Esophagus muscularis mucosa (tissue), 4 donors: ENCODE measurements around the gene KLF17. TPM values are rescaled to one million over a fixed set of nuclear protein-coding genes. Genes with fewer than 3 reads are reported as not detected.

Source experiments
- DNase-seq: peaks from one replicate; pipeline ENCODE4 v3.0.0-alpha.2; 2017; ENCODE audit errors: extremely low spot score
- H3K27ac ChIP-seq, 4 donors: fragments of 200-600 bp; sonication (generic); replicated peaks in 1 of 4; 1 replicate in 3 of 4; 2 replicates in 1 of 4; pipeline ENCODE4 v1.5.1; 2016 to 2019; ENCODE audit warnings: mild to moderate bottlenecking in 1 of 4
- H3K27me3 ChIP-seq, 4 donors: fragments of 200-600 bp; sonication (generic); one replicate each; pipeline versions ENCODE4 v1.5.1 to v1.6.0; 2016 to 2019
- H3K36me3 ChIP-seq, 4 donors: fragments of 200-600 bp; sonication (generic); one replicate each; pipeline ENCODE4 v1.5.1; 2016 to 2019
- H3K4me1 ChIP-seq, 4 donors: fragments of 200-600 bp; sonication (generic); one replicate each; pipeline ENCODE4 v1.5.1; 2016 to 2019
- H3K4me3 ChIP-seq, 4 donors: fragments of 200-600 bp; sonication (generic); 1 replicate in 2 of 4; 2 replicates in 2 of 4; pipeline ENCODE4 v1.5.1; 2016 to 2019; ENCODE audit warnings: mild to moderate bottlenecking in 4 of 4, moderate library complexity in 1 of 4
- H3K9me3 ChIP-seq, 4 donors: fragments of 200-600 bp; sonication (generic); 1 replicate in 3 of 4; 2 replicates in 1 of 4; pipeline ENCODE4 v1.5.1; 2016 to 2019
- CTCF ChIP-seq, 3 experiments: fragments of 200-600 bp in 2 of 3; fragments of 450-650 bp in 1 of 3; sonication (generic) in 2 of 3; IDR thresholded peaks; one replicate each; pipeline ENCODE4 v1.5.1; 2017 to 2019; ENCODE audit warnings: antibody characterized with exemption in 3 of 3, mild to moderate bottlenecking in 2 of 3, moderate library complexity in 1 of 3
- EP300 ChIP-seq: sonication (generic); formaldehyde crosslinking; IDR thresholded peaks from one replicate; pipeline ENCODE4 v1.6.1; 2017; ENCODE audit warnings: antibody characterized with exemption
- POLR2A ChIP-seq: fragments of 450-650 bp; IDR thresholded peaks from one replicate; pipeline ENCODE4 v1.6.1; 2017; ENCODE audit warnings: antibody characterized with exemption, moderate library complexity, mild to moderate bottlenecking, low read depth
- POLR2AphosphoS5 ChIP-seq, 2 donors: sonication (generic); formaldehyde crosslinking; IDR thresholded peaks; one replicate each; pipeline ENCODE4 v1.6.1; 2017; ENCODE audit warnings: antibody characterized with exemption in 2 of 2
- WGBS: methylation state at CpG from one replicate; pipeline ENCODE4 v1.1.5; 2018; 5-methylcytosine and 5-hydroxymethylcytosine counted together
- intact Hi-C: fragments of 100-400 bp; cut with DNase I; formaldehyde crosslinking; loops from one replicate; pipeline ENCODE4 v1.15.1; 2023
- total RNA-seq, 4 donors: library from RNA; depleted of rRNA; stranded (reverse); fragments of >200 nt; gene quantifications; one replicate each; pipeline versions ENCODE4 v1.1.0 to v1.2.1, GENCODE V29; 2016

KLF17 gene
- total RNA-seq, 4 donors from 2014 or later = 0.42 to 2.0 (median 1.1) TPM

GRCh38 chr1:44108241-44108640, 10.4 kb upstream of the KLF17 start:
- intact Hi-C loops = no loop called here
- H3K27me3 ChIP-seq = no peaks in the 10 kb centered on the region

DNA sequence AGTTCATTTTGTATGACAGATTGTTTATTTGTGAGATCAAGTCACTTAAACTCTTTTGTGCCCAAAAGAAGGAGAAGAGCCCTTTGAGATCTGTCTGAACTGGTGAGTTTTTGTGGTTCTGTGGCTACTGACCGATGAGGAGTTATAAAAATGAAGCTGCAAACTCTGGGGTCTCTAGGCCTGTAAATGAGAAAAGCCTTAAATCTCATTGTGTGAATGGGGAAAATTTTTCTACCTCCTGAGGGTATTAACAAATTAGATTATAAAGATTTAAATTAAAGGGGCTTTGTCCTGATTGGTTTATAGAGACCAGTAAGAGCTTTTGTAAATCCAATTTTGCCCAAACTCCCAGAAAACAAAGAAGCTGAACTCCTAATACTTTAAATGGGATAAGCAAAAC, 9.7 kb upstream of the KLF17 start:
- H3K27ac ChIP-seq = no peak overlapping the region
- no peak for DNase-seq
- intact Hi-C loops = no loop called here
- no peaks in the 10 kb centered on the region for H3K36me3 ChIP-seq
- no peaks in the 10 kb centered on the region for H3K4me1 ChIP-seq
- H3K27me3 ChIP-seq = no peaks in the 10 kb centered on the region
- H3K9me3 ChIP-seq = no peaks in the 10 kb centered on the region
- WGBS = 95% methylated on average over 1 of the region's 1 CpG
- H3K4me3 ChIP-seq = no peak overlapping the region
- no peak for TF ChIP-seq EP300
- TF ChIP-seq POLR2A = no peak
- TF ChIP-seq CTCF (IDR thresholded peaks at IDR 0.05) = no peak
- TF ChIP-seq POLR2AphosphoS5 (IDR thresholded peaks at IDR 0.05) = no peak

More at GRCh38 chr1:44108241-44108640, 10.4 kb upstream of the KLF17 start:
- H3K9me3 ChIP-seq = no peaks in the 10 kb centered on the region
- peak; percentile 57 for DNase-seq
- H3K4me3 ChIP-seq = no peak overlapping the region
- H3K27ac ChIP-seq = no peak overlapping the region
- 70% methylated on average over 1 of the region's 1 CpG for WGBS
- no peaks in the 10 kb centered on the region for H3K4me1 ChIP-seq
- TF ChIP-seq CTCF (IDR thresholded peaks at IDR 0.05) = no peak
- no peak for TF ChIP-seq EP300
- no peak for TF ChIP-seq POLR2AphosphoS5 (IDR thresholded peaks at IDR 0.05)
- no peak for TF ChIP-seq POLR2A
- H3K36me3 ChIP-seq = no peaks in the 10 kb centered on the region

GRCh38 chr1:44110916-44111315, 7.7 kb upstream of the KLF17 start:
- 93% methylated on average over 5 of the region's 5 CpGs for WGBS
- no peaks in the 10 kb centered on the region for H3K27me3 ChIP-seq
- no peaks in the 10 kb centered on the region for H3K9me3 ChIP-seq
- intact Hi-C loops = no loop called here
- no peak overlapping the region for H3K4me3 ChIP-seq
- no peak for DNase-seq
- no peaks in the 10 kb centered on the region for H3K4me1 ChIP-seq
- no peaks in the 10 kb centered on the region for H3K36me3 ChIP-seq
- no peak overlapping the region for H3K27ac ChIP-seq
- no peak for TF ChIP-seq EP300
- TF ChIP-seq POLR2A = no peak
- TF ChIP-seq CTCF (IDR thresholded peaks at IDR 0.05) = no peak
- TF ChIP-seq POLR2AphosphoS5 (IDR thresholded peaks at IDR 0.05) = no peak

DNA sequence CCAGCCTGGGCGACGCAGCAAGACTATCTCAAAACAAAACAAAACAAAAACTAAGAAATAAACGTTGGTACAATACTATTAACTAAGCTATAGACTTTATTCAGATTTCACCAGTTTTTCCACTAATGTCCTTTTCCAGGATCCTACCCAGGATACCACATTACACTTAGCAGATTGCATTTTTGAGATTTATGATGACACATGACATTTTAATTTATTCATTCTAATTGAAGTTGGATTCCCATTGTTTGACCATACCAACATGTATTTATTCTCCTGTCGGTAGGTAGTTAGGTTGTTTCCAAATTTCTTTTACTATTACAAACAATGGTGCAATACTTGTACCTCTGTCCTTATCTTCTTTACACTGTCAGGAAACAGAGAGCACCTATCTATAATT, 6.8 kb upstream of the KLF17 start:
- intact Hi-C loops = no loop called here
- no peaks in the 10 kb centered on the region for H3K27me3 ChIP-seq
- no peaks in the 10 kb centered on the region for H3K36me3 ChIP-seq
- no peak for DNase-seq
- H3K4me1 ChIP-seq = no peaks in the 10 kb centered on the region
- no peak overlapping the region for H3K27ac ChIP-seq
- 87% methylated on average over 4 of the region's 4 CpGs for WGBS
- no peak for TF ChIP-seq EP300
- TF ChIP-seq POLR2AphosphoS5 (IDR thresholded peaks at IDR 0.05) = no peak
- TF ChIP-seq CTCF (IDR thresholded peaks at IDR 0.05) = no peak
- no peak overlapping the region for H3K4me3 ChIP-seq
- H3K9me3 ChIP-seq = no peaks in the 10 kb centered on the region

DNA sequence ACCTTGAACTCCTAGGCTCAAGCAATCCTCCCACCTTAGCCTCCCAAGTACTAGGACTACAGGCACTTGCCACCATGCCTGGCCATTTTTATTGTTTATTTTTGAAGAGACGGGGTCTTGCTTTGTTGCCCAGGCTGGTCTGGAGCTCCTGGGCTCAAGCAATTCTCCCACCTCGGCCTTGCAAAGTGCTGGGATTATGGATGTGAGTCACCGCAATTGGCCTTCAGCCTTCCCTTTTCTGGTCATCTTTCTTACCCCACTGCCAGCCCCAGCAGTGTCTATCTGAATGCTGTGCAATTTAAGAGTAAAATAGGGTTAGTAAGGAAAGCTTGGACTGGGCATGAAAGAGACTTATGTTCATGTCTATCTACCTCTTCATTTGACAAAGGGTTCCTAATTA, 6.1 kb upstream of the KLF17 start:
- no peaks in the 10 kb centered on the region for H3K27me3 ChIP-seq
- no peak overlapping the region for H3K27ac ChIP-seq
- no peaks in the 10 kb centered on the region for H3K36me3 ChIP-seq
- DNase-seq = peak; percentile 53
- no peak overlapping the region for H3K4me3 ChIP-seq
- no peaks in the 10 kb centered on the region for H3K4me1 ChIP-seq
- H3K9me3 ChIP-seq = no peaks in the 10 kb centered on the region
- no peak for TF ChIP-seq EP300
- no peak for TF ChIP-seq POLR2AphosphoS5 (IDR thresholded peaks at IDR 0.05)
- TF ChIP-seq POLR2A = no peak
- TF ChIP-seq CTCF (IDR thresholded peaks at IDR 0.05) = no peak
- 75% methylated on average over 3 of the region's 3 CpGs for WGBS
- intact Hi-C loops = no loop called here
